Astrocyte (in vitro differentiated cells and primary cell): ENCODE measurements around the gene CMIP. TPM values are rescaled to one million over a fixed set of nuclear protein-coding genes. Genes with fewer than 3 reads are reported as not detected.

Source experiments
- DNase-seq: peaks from one replicate; pipeline ENCODE4 v3.0.0-alpha.2; 2010; ENCODE audit warnings: low read depth
- FAIRE-seq: peaks from 2 replicates; lab custom pipeline; 2011; peaks lifted over from hg19 to GRCh38; lab: Jason Lieb, UNC
- H2AFZ ChIP-seq: 2 replicates; pipeline ENCODE4 v1.6.0; 2012; ENCODE audit warnings: low read depth, low read length, inconsistent platforms
- H3K27ac ChIP-seq: 2 replicates; pipeline ENCODE4 v1.5.1; 2011; ENCODE audit warnings: low read depth, low read length, inconsistent platforms
- H3K27me3 ChIP-seq: 2 replicates; pipeline ENCODE4 v1.6.0; 2011; ENCODE audit warnings: low read length, inconsistent platforms; ENCODE audit not compliant: insufficient read depth
- H3K36me3 ChIP-seq: 2 replicates; pipeline ENCODE4 v1.5.1; 2011; ENCODE audit warnings: low read length, inconsistent platforms; ENCODE audit not compliant: insufficient read depth
- H3K4me1 ChIP-seq: 2 replicates; pipeline ENCODE4 v1.5.1; 2011; ENCODE audit warnings: low read length, inconsistent platforms; ENCODE audit not compliant: insufficient read depth
- H3K4me2 ChIP-seq: 2 replicates; pipeline ENCODE4 v1.6.0; 2012; ENCODE audit warnings: low read length, inconsistent platforms
- H3K4me3 ChIP-seq: 2 replicates; pipeline ENCODE4 v1.5.1; 2011; ENCODE audit warnings: low read depth, mild to moderate bottlenecking, low read length, inconsistent platforms; ENCODE audit not compliant: insufficient read depth
- H3K79me2 ChIP-seq: 2 replicates; pipeline ENCODE4 v1.6.0; 2012; ENCODE audit warnings: mild to moderate bottlenecking, low read length, inconsistent platforms; ENCODE audit not compliant: insufficient read depth
- H3K9ac ChIP-seq: 2 replicates; pipeline ENCODE4 v1.6.0; 2012; ENCODE audit warnings: mild to moderate bottlenecking, low read length, inconsistent platforms
- H3K9me3 ChIP-seq: 2 replicates; pipeline ENCODE4 v1.5.1; 2012; ENCODE audit warnings: low read depth, mild to moderate bottlenecking, low read length, inconsistent platforms; ENCODE audit not compliant: insufficient read depth
- H4K20me1 ChIP-seq: 2 replicates; pipeline ENCODE4 v1.6.0; 2012; ENCODE audit warnings: low read length, inconsistent platforms; ENCODE audit not compliant: insufficient read depth
- H3K27ac Mint-ChIP-seq: one replicate; pipeline ENCODE4 v1.8.0; 2021; ENCODE audit warnings: mild to moderate bottlenecking, mixed read lengths; ENCODE audit not compliant: unreplicated experiment
- H3K27me3 Mint-ChIP-seq: one replicate; pipeline ENCODE4 v1.8.0; 2021; ENCODE audit warnings: low read depth, mixed read lengths; ENCODE audit not compliant: unreplicated experiment
- H3K36me3 Mint-ChIP-seq: one replicate; pipeline ENCODE4 v1.8.0; 2021; ENCODE audit warnings: low read depth, mixed read lengths; ENCODE audit not compliant: unreplicated experiment
- H3K4me1 Mint-ChIP-seq: one replicate; pipeline ENCODE4 v1.8.0; 2021; ENCODE audit warnings: low read depth, mixed read lengths; ENCODE audit not compliant: unreplicated experiment
- H3K4me3 Mint-ChIP-seq: one replicate; pipeline ENCODE4 v1.8.0; 2021; ENCODE audit warnings: mild to moderate bottlenecking, moderate library complexity, mixed read lengths; ENCODE audit not compliant: unreplicated experiment
- H3K9me3 Mint-ChIP-seq: one replicate; pipeline ENCODE4 v1.8.0; 2021; ENCODE audit warnings: mild to moderate bottlenecking, mixed read lengths; ENCODE audit not compliant: unreplicated experiment
- CTCF ChIP-seq: IDR thresholded peaks from 2 replicates; pipeline ENCODE4 v1.5.1; 2011; ENCODE audit warnings: low read depth, mild to moderate bottlenecking, inconsistent platforms, low read length, moderate library complexity; ENCODE audit not compliant: insufficient read depth
- EZH2 ChIP-seq: IDR thresholded peaks from 2 replicates; pipeline ENCODE4 v1.6.1; 2012; ENCODE audit warnings: mild to moderate bottlenecking, low read length, inconsistent platforms; ENCODE audit not compliant: insufficient read depth
- total RNA-seq: library from RNA; stranded (reverse); gene quantifications from 2 replicates; pipeline ENCODE4 v1.2.1, GENCODE V29; 2021

Gene CMIP
- total RNA-seq, 1 donor from 2014 or later: 71.5 TPM

DNA sequence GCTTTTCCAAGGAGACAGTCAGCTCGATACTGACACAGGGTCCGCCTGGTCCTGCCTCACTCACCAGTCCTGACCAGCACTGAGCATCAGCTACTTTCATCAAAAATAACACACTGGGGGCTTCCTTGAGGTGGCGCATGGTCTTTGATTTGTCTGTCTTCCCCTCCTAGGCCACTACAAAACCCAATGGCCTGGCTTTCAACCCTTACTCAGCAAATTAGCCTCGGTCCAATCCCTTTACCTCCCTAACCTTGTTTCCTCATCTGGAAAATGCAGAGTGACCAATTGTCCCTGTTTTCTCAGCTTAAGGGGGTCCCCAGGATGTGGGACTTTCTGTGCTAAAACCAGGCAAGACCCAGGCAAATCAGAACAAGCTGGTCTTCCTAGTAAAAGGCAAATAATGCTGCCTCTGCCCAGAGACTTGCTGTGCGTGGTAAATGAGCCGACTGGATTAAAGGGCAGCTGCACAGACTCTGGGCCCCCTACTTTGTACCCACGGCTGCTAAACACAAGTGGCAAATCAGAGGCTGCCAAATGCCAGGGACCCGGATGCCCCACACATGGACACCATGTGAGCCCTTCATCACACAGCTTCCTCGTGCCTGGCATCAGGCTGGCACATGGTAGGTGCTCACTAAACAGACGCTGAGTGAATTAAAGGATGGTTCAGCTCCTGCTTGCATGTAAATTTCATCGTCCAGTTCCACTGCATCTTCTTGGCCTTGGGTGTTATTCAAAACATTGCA lies 31.2 kb upstream of the CMIP start:
- H3K36me3 Mint-ChIP-seq: no peaks in the 10 kb centered on the region
- Histone ChIP-seq H4K20me1 (no peaks in the 10 kb centered on the region), H2AFZ (no peak overlapping the region), H3K9ac (no peak overlapping the region), H3K4me1 (peaks cover 5% of the 10 kb centered on the region), H3K9me3 (no peaks in the 10 kb centered on the region), H3K27me3 (no peaks in the 10 kb centered on the region), H3K79me2 (no peaks in the 10 kb centered on the region), H3K4me2 (no peak overlapping the region), H3K36me3 (no peaks in the 10 kb centered on the region), H3K27ac (no peak overlapping the region), H3K4me3 (no peak overlapping the region)
- H3K4me3 Mint-ChIP-seq: no peak overlapping the region
- H3K27ac Mint-ChIP-seq: no peak overlapping the region
- peaks cover 7% of the 10 kb centered on the region for H3K27me3 Mint-ChIP-seq
- FAIRE-seq: no peak
- DNase-seq: no peak
- TF ChIP-seq CTCF (no peak), EZH2 (no peak)
- H3K9me3 Mint-ChIP-seq: no peaks in the 10 kb centered on the region
- peaks cover 3% of the 10 kb centered on the region for H3K4me1 Mint-ChIP-seq

DNA sequence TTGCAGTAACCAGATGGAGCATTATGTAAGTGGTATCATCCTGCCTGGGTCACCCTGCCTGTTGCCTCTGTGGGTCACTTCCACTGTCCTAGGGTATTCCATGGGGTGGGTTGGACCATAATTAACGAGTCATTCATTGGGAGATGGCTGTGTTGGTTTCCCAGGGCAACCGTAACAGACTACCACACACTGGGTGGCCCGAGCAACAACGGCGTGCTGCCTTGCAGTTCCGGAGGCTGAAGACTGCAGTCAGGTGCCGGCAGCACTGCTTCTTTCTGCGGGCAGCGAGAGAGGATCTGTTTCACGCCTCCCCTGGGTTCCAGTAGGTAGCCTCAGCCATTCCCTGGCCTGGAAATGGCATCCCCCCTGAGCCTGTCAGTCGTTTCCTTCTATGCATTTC lies 28.9 kb upstream of the CMIP start:
- Histone ChIP-seq H3K4me1 (peaks cover 4% of the 10 kb centered on the region), H3K9me3 (no peaks in the 10 kb centered on the region), H3K36me3 (no peaks in the 10 kb centered on the region), H3K27me3 (no peaks in the 10 kb centered on the region), H3K9ac (no peak overlapping the region), H2AFZ (peak overlapping the region; percentile 34), H3K27ac (no peak overlapping the region), H3K4me2 (no peak overlapping the region), H3K4me3 (no peak overlapping the region), H4K20me1 (no peaks in the 10 kb centered on the region), H3K79me2 (no peaks in the 10 kb centered on the region)
- no peak for FAIRE-seq
- Mint-ChIP-seq H3K4me1 (peaks cover 3% of the 10 kb centered on the region), H3K27me3 (peaks cover 10% of the 10 kb centered on the region), H3K36me3 (peaks cover 2% of the 10 kb centered on the region), H3K4me3 (no peak overlapping the region), H3K27ac (no peak overlapping the region), H3K9me3 (no peaks in the 10 kb centered on the region)
- DNase-seq: no peak
- TF ChIP-seq EZH2: no peak
- no peak for TF ChIP-seq CTCF

DNA sequence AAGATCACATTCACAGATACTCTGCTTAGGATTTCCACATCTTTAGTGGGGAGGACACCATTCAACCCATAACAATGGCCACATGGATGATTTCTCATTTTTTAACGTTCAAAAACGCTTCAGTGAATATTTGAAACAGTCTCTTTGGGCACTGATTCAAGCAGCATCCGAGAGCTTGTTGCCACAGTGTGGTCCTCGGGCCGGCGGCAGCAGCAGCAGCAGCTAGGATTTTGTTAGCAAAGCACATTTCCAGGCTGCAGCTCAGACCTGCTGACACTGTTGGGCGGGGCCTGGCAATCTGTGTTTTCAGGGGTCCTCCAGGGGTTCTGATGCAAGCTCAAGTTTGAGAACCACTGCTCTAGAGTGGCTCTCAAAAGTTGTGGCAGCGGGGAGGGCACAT lies 27.9 kb upstream of the CMIP start:
- DNase-seq: no peak
- no peak overlapping the region for H3K4me3 ChIP-seq
- H3K4me3 Mint-ChIP-seq: no peak overlapping the region
- no peak overlapping the region for H3K4me2 ChIP-seq
- H2AFZ ChIP-seq: no peak overlapping the region
- H3K9ac ChIP-seq: no peak overlapping the region
- peaks cover 2% of the 10 kb centered on the region for H3K36me3 Mint-ChIP-seq
- H3K4me1 ChIP-seq: peaks cover 2% of the 10 kb centered on the region
- no peak for TF ChIP-seq CTCF
- TF ChIP-seq EZH2: no peak
- H3K9me3 ChIP-seq: no peaks in the 10 kb centered on the region
- H3K27me3 Mint-ChIP-seq: peaks cover 10% of the 10 kb centered on the region
- no peak for FAIRE-seq
- peaks cover 3% of the 10 kb centered on the region for H3K4me1 Mint-ChIP-seq
- peaks cover under 1% of the 10 kb centered on the region for H3K9me3 Mint-ChIP-seq
- H3K36me3 ChIP-seq: no peaks in the 10 kb centered on the region
- H3K79me2 ChIP-seq: no peaks in the 10 kb centered on the region
- no peaks in the 10 kb centered on the region for H4K20me1 ChIP-seq
- no peaks in the 10 kb centered on the region for H3K27me3 ChIP-seq
- H3K27ac Mint-ChIP-seq: no peak overlapping the region
- H3K27ac ChIP-seq: no peak overlapping the region
